Hepatocyte (in vitro differentiated cells): Measurements from ENCODE around the gene PRAC2.

Experiments
- CTCF ChIP-seq: fragments of 200-600 bp; sonication (generic); IDR thresholded peaks from 2 replicates; pipeline ENCODE4 v1.5.1; 2016; ENCODE audit warnings: antibody characterized with exemption, mild to moderate bottlenecking; ENCODE audit not compliant: poor library complexity
- EZH2 ChIP-seq: fragments of 200-600 bp; sonication (generic); IDR thresholded peaks from 2 replicates; pipeline ENCODE4 v1.6.1; 2016; ENCODE audit warnings: antibody characterized with exemption, mild to moderate bottlenecking, borderline replicate concordance

GRCh38 chr17:48722915-48723422 is at the start of gene PRAC2:
- TF ChIP-seq CTCF, result no peak
- TF ChIP-seq EZH2, result no peak
